Measurements from ENCODE around the gene WFDC5. TPM values are rescaled to one million over a fixed set of nuclear protein-coding genes. Genes with fewer than 3 reads are reported as not detected.

The WFDC5 gene
- total and polyA plus RNA-seq, 10 of the 15 experiments (the other 5 are each of a cell fraction or from before 2014, with no cell fraction given): 0.20 to 0.26 (median 0.21) TPM; not detected in 7

DNA sequence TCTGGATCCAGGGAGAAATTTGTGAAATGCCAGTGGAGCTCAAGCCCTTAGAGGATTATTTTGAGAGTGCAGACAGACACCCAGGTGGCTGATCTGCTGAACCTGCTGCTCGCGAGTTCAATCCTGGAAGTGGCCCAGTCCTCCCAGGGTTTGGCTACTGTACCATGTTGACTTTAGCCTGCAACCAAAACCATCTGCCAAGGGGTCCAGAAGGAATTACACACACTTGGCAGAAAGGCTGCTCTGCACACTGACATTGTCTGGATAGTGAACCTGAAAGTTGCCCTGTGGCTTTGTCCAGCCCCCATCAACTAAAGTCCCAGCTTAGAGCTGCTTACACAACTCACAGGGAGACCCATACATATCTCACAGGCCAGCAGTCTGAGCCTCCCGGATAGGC lies 38.2 kb upstream of the WFDC5 start:
- RAD21 ChIA-PET (ENCODE audit: unreplicated experiment): no interaction called here

More for the DNA sequence above, 38.2 kb upstream of the WFDC5 start:
- Histone ChIP-seq H3K27me3 (replicated peaks in 1 of 2; ENCODE audit: control insufficient read depth in 2 of 2, insufficient read depth in 2 of 2, low read length in 1 of 2) (no peaks in the 10 kb centered on the region), H3K36me3 (ENCODE audit: control insufficient read depth in 2 of 2, insufficient read depth in 2 of 2, low read length in 1 of 2) (no peaks in the 10 kb centered on the region), H2AFZ (ENCODE audit: control insufficient read depth, low read depth, low read length) (no peak overlapping the region), H3K9me3 (replicated peaks; ENCODE audit: control insufficient read depth, insufficient read depth, low read length) (no peaks in the 10 kb centered on the region; the same call in 2 of the 3 replicates), H3K9ac (ENCODE audit: control insufficient read depth, insufficient read depth, low read length) (no peak overlapping the region), H4K20me1 (ENCODE audit: control insufficient read depth, insufficient read depth) (no peaks in the 10 kb centered on the region), H3K4me1 (ENCODE audit: control insufficient read depth, insufficient read depth, low read length) (peaks cover 3% of the 10 kb centered on the region), H3K79me2 (ENCODE audit: control insufficient read depth, insufficient read depth, low read length) (no peaks in the 10 kb centered on the region), H3K4me2 (ENCODE audit: control insufficient read depth, insufficient read depth) (no peak overlapping the region), H3K4me3 (no peak overlapping the region), H3K27ac (ENCODE audit: control insufficient read depth, insufficient read depth) (no peak overlapping the region)
- no TSS peak for BruUV-seq (replicated peaks)
- POLR2A ChIA-PET: no interaction called here
- ATAC-seq (no peak), FAIRE-seq (no peak), DNase-seq (ENCODE audit: low read depth, low spot score) (no peak)
- intact Hi-C loops (cut with micrococcal nuclease; ENCODE audit: unreplicated experiment) (no loop called here), in situ Hi-C loops (cut with MboI) (no loop called here)
- SMC1A ChIA-PET (ENCODE audit: uncharacterized antibody, unreplicated experiment): interaction anchor here (1.4 to 1.5 kb wide), 2 partner anchors 13 to 138 kb away, joined by 3 read pairs; no protein-coding TSS in a partner anchor
- 63% methylated on average over 3 of the region's 3 CpGs for WGBS (ENCODE audit: insufficient coverage, insufficient replicate concordance, low lambda C conversion rate, missing lambda C conversion rate)
- CTCF ChIA-PET: no interaction called here
- TF ChIP-seq FOS (IDR thresholded peaks at IDR 0.05; ENCODE audit: borderline replicate concordance, extremely low read depth, insufficient read length) (no peak), NRF1 (conservative IDR thresholded peaks at IDR 0.05; ENCODE audit: low read depth, low read length) (no peak), SMC3 (IDR thresholded peaks at IDR 0.05; ENCODE audit: borderline replicate concordance, low read length) (no peak), NBN (IDR thresholded peaks at IDR 0.05) (no peak), ZNF207 (IDR thresholded peaks at IDR 0.05; ENCODE audit: borderline replicate concordance) (no peak), SMAD5 (IDR thresholded peaks at IDR 0.05; ENCODE audit: low read depth) (no peak), POLR2AphosphoS5 (IDR thresholded peaks at IDR 0.05; ENCODE audit: low read length) (no peak), SREBF2 (IDR thresholded peaks at IDR 0.05; ENCODE audit: low read length) (no peak)
- TF ChIP-seq, protein P1, sequence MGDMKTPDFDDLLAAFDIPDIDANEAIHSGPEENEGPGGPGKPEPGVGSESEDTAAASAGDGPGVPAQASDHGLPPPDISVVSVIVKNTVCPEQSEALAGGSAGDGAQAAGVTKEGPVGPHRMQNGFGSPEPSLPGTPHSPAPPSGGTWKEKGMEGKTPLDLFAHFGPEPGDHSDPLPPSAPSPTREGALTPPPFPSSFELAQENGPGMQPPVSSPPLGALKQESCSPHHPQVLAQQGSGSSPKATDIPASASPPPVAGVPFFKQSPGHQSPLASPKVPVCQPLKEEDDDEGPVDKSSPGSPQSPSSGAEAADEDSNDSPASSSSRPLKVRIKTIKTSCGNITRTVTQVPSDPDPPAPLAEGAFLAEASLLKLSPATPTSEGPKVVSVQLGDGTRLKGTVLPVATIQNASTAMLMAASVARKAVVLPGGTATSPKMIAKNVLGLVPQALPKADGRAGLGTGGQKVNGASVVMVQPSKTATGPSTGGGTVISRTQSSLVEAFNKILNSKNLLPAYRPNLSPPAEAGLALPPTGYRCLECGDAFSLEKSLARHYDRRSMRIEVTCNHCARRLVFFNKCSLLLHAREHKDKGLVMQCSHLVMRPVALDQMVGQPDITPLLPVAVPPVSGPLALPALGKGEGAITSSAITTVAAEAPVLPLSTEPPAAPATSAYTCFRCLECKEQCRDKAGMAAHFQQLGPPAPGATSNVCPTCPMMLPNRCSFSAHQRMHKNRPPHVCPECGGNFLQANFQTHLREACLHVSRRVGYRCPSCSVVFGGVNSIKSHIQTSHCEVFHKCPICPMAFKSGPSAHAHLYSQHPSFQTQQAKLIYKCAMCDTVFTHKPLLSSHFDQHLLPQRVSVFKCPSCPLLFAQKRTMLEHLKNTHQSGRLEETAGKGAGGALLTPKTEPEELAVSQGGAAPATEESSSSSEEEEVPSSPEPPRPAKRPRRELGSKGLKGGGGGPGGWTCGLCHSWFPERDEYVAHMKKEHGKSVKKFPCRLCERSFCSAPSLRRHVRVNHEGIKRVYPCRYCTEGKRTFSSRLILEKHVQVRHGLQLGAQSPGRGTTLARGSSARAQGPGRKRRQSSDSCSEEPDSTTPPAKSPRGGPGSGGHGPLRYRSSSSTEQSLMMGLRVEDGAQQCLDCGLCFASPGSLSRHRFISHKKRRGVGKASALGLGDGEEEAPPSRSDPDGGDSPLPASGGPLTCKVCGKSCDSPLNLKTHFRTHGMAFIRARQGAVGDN (IDR thresholded peaks at IDR 0.05): no peak
- TF ChIP-seq, protein P2, sequence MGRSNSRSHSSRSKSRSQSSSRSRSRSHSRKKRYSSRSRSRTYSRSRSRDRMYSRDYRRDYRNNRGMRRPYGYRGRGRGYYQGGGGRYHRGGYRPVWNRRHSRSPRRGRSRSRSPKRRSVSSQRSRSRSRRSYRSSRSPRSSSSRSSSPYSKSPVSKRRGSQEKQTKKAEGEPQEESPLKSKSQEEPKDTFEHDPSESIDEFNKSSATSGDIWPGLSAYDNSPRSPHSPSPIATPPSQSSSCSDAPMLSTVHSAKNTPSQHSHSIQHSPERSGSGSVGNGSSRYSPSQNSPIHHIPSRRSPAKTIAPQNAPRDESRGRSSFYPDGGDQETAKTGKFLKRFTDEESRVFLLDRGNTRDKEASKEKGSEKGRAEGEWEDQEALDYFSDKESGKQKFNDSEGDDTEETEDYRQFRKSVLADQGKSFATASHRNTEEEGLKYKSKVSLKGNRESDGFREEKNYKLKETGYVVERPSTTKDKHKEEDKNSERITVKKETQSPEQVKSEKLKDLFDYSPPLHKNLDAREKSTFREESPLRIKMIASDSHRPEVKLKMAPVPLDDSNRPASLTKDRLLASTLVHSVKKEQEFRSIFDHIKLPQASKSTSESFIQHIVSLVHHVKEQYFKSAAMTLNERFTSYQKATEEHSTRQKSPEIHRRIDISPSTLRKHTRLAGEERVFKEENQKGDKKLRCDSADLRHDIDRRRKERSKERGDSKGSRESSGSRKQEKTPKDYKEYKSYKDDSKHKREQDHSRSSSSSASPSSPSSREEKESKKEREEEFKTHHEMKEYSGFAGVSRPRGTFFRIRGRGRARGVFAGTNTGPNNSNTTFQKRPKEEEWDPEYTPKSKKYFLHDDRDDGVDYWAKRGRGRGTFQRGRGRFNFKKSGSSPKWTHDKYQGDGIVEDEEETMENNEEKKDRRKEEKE (IDR thresholded peaks at IDR 0.05): no peak
- TF ChIP-seq, protein P3, sequence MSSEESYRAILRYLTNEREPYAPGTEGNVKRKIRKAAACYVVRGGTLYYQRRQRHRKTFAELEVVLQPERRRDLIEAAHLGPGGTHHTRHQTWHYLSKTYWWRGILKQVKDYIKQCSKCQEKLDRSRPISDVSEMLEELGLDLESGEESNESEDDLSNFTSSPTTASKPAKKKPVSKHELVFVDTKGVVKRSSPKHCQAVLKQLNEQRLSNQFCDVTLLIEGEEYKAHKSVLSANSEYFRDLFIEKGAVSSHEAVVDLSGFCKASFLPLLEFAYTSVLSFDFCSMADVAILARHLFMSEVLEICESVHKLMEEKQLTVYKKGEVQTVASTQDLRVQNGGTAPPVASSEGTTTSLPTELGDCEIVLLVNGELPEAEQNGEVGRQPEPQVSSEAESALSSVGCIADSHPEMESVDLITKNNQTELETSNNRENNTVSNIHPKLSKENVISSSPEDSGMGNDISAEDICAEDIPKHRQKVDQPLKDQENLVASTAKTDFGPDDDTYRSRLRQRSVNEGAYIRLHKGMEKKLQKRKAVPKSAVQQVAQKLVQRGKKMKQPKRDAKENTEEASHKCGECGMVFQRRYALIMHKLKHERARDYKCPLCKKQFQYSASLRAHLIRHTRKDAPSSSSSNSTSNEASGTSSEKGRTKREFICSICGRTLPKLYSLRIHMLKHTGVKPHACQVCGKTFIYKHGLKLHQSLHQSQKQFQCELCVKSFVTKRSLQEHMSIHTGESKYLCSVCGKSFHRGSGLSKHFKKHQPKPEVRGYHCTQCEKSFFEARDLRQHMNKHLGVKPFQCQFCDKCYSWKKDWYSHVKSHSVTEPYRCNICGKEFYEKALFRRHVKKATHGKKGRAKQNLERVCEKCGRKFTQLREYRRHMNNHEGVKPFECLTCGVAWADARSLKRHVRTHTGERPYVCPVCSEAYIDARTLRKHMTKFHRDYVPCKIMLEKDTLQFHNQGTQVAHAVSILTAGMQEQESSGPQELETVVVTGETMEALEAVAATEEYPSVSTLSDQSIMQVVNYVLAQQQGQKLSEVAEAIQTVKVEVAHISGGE (CRISPR knock-in tag; IDR thresholded peaks at IDR 0.05): no peak
- TF ChIP-seq, protein P4, sequence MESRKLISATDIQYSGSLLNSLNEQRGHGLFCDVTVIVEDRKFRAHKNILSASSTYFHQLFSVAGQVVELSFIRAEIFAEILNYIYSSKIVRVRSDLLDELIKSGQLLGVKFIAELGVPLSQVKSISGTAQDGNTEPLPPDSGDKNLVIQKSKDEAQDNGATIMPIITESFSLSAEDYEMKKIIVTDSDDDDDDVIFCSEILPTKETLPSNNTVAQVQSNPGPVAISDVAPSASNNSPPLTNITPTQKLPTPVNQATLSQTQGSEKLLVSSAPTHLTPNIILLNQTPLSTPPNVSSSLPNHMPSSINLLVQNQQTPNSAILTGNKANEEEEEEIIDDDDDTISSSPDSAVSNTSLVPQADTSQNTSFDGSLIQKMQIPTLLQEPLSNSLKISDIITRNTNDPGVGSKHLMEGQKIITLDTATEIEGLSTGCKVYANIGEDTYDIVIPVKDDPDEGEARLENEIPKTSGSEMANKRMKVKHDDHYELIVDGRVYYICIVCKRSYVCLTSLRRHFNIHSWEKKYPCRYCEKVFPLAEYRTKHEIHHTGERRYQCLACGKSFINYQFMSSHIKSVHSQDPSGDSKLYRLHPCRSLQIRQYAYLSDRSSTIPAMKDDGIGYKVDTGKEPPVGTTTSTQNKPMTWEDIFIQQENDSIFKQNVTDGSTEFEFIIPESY (IDR thresholded peaks at IDR 0.05): no peak
